H1 (cell line): ENCODE measurements around the gene C1orf52. TPM values are rescaled to one million over a fixed set of nuclear protein-coding genes. Genes with fewer than 3 reads are reported as not detected.

ENCODE experiments used
- CTCF ChIA-PET: fragments of 300-600 bp; sonication (Branson Sonifier 250); formaldehyde crosslinking; loops from one replicate; lab custom pipeline; 2021; ENCODE audit not compliant: partially characterized antibody; lab: Charles Lee
- POLR2A ChIA-PET: fragments of 300-600 bp; sonication (Branson Sonifier 250); formaldehyde crosslinking; loops from one replicate; lab custom pipeline; 2021; ENCODE audit warnings: inconsistent platforms; ENCODE audit not compliant: partially characterized antibody; lab: Charles Lee
- DNase-seq, 2 experiments: peaks; one replicate each; pipeline versions ENCODE4 v3.0.0 to v3.0.0-alpha.2; 2010 to 2022; ENCODE audit warnings: low spot score in 2 of 2, low read depth in 1 of 2, mixed read lengths in 1 of 2
- FAIRE-seq: peaks from 2 replicates; lab custom pipeline; 2011; peaks lifted over from hg19 to GRCh38; lab: Jason Lieb, UNC
- H2AFZ ChIP-seq: 2 replicates; pipeline ENCODE4 v1.8.1; 2012; ENCODE audit warnings: low read length, inconsistent platforms
- H2AK5ac ChIP-seq: 2 replicates; pipeline ENCODE4 v1.6.1; 2013; ENCODE audit warnings: low read depth, low read length
- H2BK120ac ChIP-seq: replicated peaks from 2 replicates; pipeline ENCODE3; 2013; ENCODE audit warnings: low read depth, low read length, inconsistent platforms
- H2BK12ac ChIP-seq: 2 replicates; pipeline ENCODE4 v1.6.1; 2013; ENCODE audit warnings: low read depth, low read length
- H2BK15ac ChIP-seq: 2 replicates; pipeline ENCODE4 v1.6.1; 2013; ENCODE audit warnings: low read length
- H2BK20ac ChIP-seq: 2 replicates; pipeline ENCODE4 v1.6.1; 2013; ENCODE audit warnings: low read length
- H2BK5ac ChIP-seq: 2 replicates; pipeline ENCODE4 v1.6.1; 2013; ENCODE audit warnings: low read depth, low read length
- H3K14ac ChIP-seq: 2 replicates; pipeline ENCODE4 v1.6.1; 2013; ENCODE audit warnings: inconsistent platforms; ENCODE audit not compliant: insufficient read length
- H3K18ac ChIP-seq: 2 replicates; pipeline ENCODE4 v1.6.1; 2013; ENCODE audit warnings: low read length; ENCODE audit errors: extremely low read depth
- H3K23ac ChIP-seq: 2 replicates; pipeline ENCODE4 v1.6.1; 2013; ENCODE audit warnings: inconsistent platforms; ENCODE audit not compliant: insufficient read length
- H3K23me2 ChIP-seq: 2 replicates; pipeline ENCODE4 v1.6.1; 2013; ENCODE audit warnings: low read depth, low read length
- H3K27ac ChIP-seq: 2 replicates; pipeline ENCODE4 v1.6.1; 2011; ENCODE audit warnings: low read depth, low read length, inconsistent platforms
- H3K27me3 ChIP-seq, 4 experiments: replicated peaks in 1 of 4; 1 replicate in 1 of 4; 2 replicates in 3 of 4; pipeline versions ENCODE4 v1.6.1 to v1.8.1; 2011 to 2013; ENCODE audit warnings: low read length in 3 of 4, mild to moderate bottlenecking in 3 of 4, inconsistent platforms in 2 of 4, mixed read lengths in 2 of 4, moderate library complexity in 1 of 4; ENCODE audit not compliant: control insufficient read depth in 3 of 4, insufficient read depth in 3 of 4; ENCODE audit errors: extremely low read depth in 1 of 4
- H3K36me3 ChIP-seq, 4 experiments: 2 replicates each; pipeline versions ENCODE4 v1.6.1 to v1.8.1; 2011 to 2013; ENCODE audit warnings: mild to moderate bottlenecking in 4 of 4, low read length in 3 of 4, moderate library complexity in 2 of 4, control low read depth in 1 of 4, inconsistent platforms in 1 of 4; ENCODE audit not compliant: insufficient read depth in 4 of 4, control insufficient read depth in 2 of 4
- H3K4ac ChIP-seq: replicated peaks from 2 replicates; pipeline ENCODE3; 2013; ENCODE audit warnings: low read length, low read depth, mixed read lengths, inconsistent platforms; ENCODE audit not compliant: insufficient read length
- H3K4me1 ChIP-seq, 4 experiments: replicated peaks in 1 of 4; 1 replicate in 1 of 4; 2 replicates in 3 of 4; pipeline versions ENCODE4 v1.6.1 to v1.8.1; 2011 to 2013; ENCODE audit warnings: low read length in 3 of 4, inconsistent platforms in 2 of 4, mixed read lengths in 1 of 4; ENCODE audit not compliant: insufficient read depth in 4 of 4, control insufficient read depth in 3 of 4
- H3K4me2 ChIP-seq, 2 experiments: 2 replicates each; pipeline versions ENCODE4 v1.6.1 to v1.8.1; 2011 to 2013; ENCODE audit warnings: low read depth in 2 of 2, low read length in 2 of 2, control low read depth in 1 of 2, inconsistent platforms in 1 of 2, mild to moderate bottlenecking in 1 of 2; ENCODE audit not compliant: insufficient read depth in 1 of 2
- H3K4me3 ChIP-seq, 4 experiments: fragments of 200-600, 300-600 bp in 1 of 4; sonication (generic), shearing (Covaris generic), sonication (Bioruptor Twin) in 1 of 4; 2 replicates each; pipeline versions ENCODE4 v1.5.1 to v1.8.1; 2011 to 2016; ENCODE audit warnings: low read length in 4 of 4, low read depth in 3 of 4, control low read depth in 2 of 4, inconsistent platforms in 2 of 4, mild to moderate bottlenecking in 2 of 4, mixed read lengths in 1 of 4, moderate library complexity in 1 of 4; ENCODE audit not compliant: insufficient read depth in 2 of 4; ENCODE audit errors: extremely low read depth in 1 of 4
- H3K56ac ChIP-seq: replicated peaks from 2 replicates; pipeline ENCODE3; 2013; ENCODE audit warnings: low read depth, mild to moderate bottlenecking, mixed read lengths, low read length, inconsistent platforms; ENCODE audit not compliant: insufficient read length
- H3K79me1 ChIP-seq: 2 replicates; pipeline ENCODE4 v1.6.1; 2013; ENCODE audit warnings: low read depth, low read length, control low read depth
- H3K79me2 ChIP-seq, 2 experiments: 2 replicates each; pipeline versions ENCODE4 v1.6.1 to v1.8.1; 2012 to 2013; ENCODE audit warnings: low read length in 2 of 2, mild to moderate bottlenecking in 2 of 2, inconsistent platforms in 1 of 2; ENCODE audit not compliant: insufficient read depth in 2 of 2, control insufficient read depth in 1 of 2
- H3K9ac ChIP-seq, 4 experiments: replicated peaks in 1 of 4; 1 replicate in 1 of 4; 2 replicates in 3 of 4; pipeline versions ENCODE4 v1.6.1 to v1.8.1; 2011 to 2013; ENCODE audit warnings: low read depth in 3 of 4, low read length in 3 of 4, control low read depth in 2 of 4, mild to moderate bottlenecking in 2 of 4, moderate library complexity in 2 of 4, inconsistent platforms in 1 of 4; ENCODE audit errors: extremely low read depth in 1 of 4
- H3K9me3 ChIP-seq, 2 experiments: 2 replicates each; pipeline versions ENCODE4 v1.6.1 to v1.8.1; 2012 to 2013; ENCODE audit warnings: mild to moderate bottlenecking in 2 of 2, moderate library complexity in 2 of 2, control low read depth in 1 of 2, inconsistent platforms in 1 of 2, low read depth in 1 of 2, low read length in 1 of 2, mixed read lengths in 1 of 2; ENCODE audit not compliant: insufficient read depth in 2 of 2
- H4K20me1 ChIP-seq, 2 experiments: replicated peaks in 1 of 2; 2 replicates each; pipeline versions ENCODE3 to v1.8.1; 2011 to 2013; ENCODE audit warnings: inconsistent platforms in 2 of 2, low read length in 2 of 2, mild to moderate bottlenecking in 1 of 2; ENCODE audit not compliant: insufficient read depth in 2 of 2, control insufficient read depth in 1 of 2
- H4K5ac ChIP-seq: 2 replicates; pipeline ENCODE4 v1.6.1; 2013; ENCODE audit warnings: low read length, low read depth, mixed read lengths, inconsistent platforms; ENCODE audit not compliant: insufficient read length
- H4K8ac ChIP-seq: 2 replicates; pipeline ENCODE4 v1.8.0; 2013; ENCODE audit warnings: mild to moderate bottlenecking, moderate library complexity, low read length, inconsistent platforms; ENCODE audit not compliant: insufficient read depth; ENCODE audit errors: extremely low read depth
- H4K91ac ChIP-seq: replicated peaks from 2 replicates; pipeline ENCODE3; 2013; ENCODE audit warnings: low read length, mixed read lengths, inconsistent platforms; ENCODE audit not compliant: insufficient read length
- CEBPB ChIP-seq: IDR thresholded peaks from 2 replicates; pipeline ENCODE4 v1.6.1; 2012; ENCODE audit warnings: low read depth, low read length
- whole genome bisulfite sequencing, 2 experiments: shearing (Covaris generic) in 1 of 2; methylation state at CpG; one replicate each; pipeline versions ENCODE4 v1.1.6 to v1.1.7; 2013 to 2015; ENCODE audit warnings: low lambda C conversion rate in 2 of 2, mixed read lengths in 2 of 2, inconsistent platforms in 1 of 2, low coverage in 1 of 2, missing lambda C conversion rate in 1 of 2; ENCODE audit not compliant: insufficient replicate concordance in 2 of 2, insufficient coverage in 1 of 2, insufficient read length in 1 of 2; ENCODE audit errors: extremely low coverage in 1 of 2, missing lambda C conversion rate in 1 of 2; 5-methylcytosine and 5-hydroxymethylcytosine counted together
- polyA plus RNA-seq, 7 experiments: library from polyadenylated mRNA; depleted of rRNA in 3 of 7; stranded (reverse) in 5 of 7; unstranded in 2 of 7; fragments of >200 nt in 5 of 7; fragments of 200-250 nt in 2 of 7; gene quantifications; 1 replicate in 5 of 7; 2 replicates in 1 of 7; 4 replicates in 1 of 7; pipeline versions ENCODE4 v1.2.1 to v1.2.3, GENCODE V29; 2011 to 2013; ENCODE audit warnings: missing spikeins in 2 of 7, mixed read lengths in 2 of 7
- total RNA-seq: library from RNA; stranded (reverse); fragmentation: NEBNext Ultra II Directional; extraction: Animal tissue kit (Norgen Biotek cat#: 25700); gene quantifications from 2 replicates; pipeline ENCODE4 v1.2.1, GENCODE V29; 2021

C1orf52 gene
- total and polyA plus RNA-seq, 2 of the 8 experiments (the other 6 are each of a cell fraction or from before 2014, with no cell fraction given) = 29.2 to 39.1 TPM

DNA sequence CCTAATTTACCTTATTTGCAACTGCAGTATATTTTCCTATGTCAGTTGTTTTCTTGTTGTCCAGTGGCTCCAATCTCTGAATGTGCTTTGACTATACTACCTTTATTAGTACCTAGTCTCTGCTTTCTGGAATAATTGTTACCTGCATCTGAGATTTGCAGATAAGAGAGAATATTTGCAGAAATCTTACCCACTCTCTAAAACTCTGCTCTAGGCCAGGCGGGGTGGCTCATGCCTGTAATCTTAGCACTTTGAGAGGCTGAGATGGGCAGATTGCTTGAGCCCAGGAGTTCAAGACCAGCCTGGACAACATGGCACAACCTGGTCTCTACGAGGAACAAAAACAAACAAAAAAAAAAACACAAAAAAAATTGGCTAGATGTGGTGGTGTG lies 56.6 kb downstream of the C1orf52 start:
- H4K91ac ChIP-seq = no peak overlapping the region
- no peak overlapping the region for H2BK12ac ChIP-seq
- peaks cover 0 to 3% (median 0%) of the 10 kb centered on the region in 4 experiments; a peak in 2 of 7 replicates for H3K4me1 ChIP-seq
- H3K27me3 ChIP-seq = no peaks in the 10 kb centered on the region
- no peak overlapping the region for H3K14ac ChIP-seq
- no peak overlapping the region for H3K18ac ChIP-seq
- no peak overlapping the region for H4K8ac ChIP-seq
- no peak for DNase-seq
- peak overlapping the region in 1 of 4 experiments; percentile 82; a peak in 1 of 8 replicates for H3K4me3 ChIP-seq
- H3K79me2 ChIP-seq = peaks cover 0 to 24% of the 10 kb centered on the region in 2 experiments; a peak in 2 of 4 replicates
- ChIA-PET POLR2A (no interaction called here), CTCF (interaction anchor here (1.6 kb wide), 2 partner anchors 10 to 22 kb away, joined by 3 to 4 read pairs; no protein-coding TSS in a partner anchor)
- 0 out of 2 replicates have a peak, but pooled peaks cover 2% of the 10 kb centered on the region for H3K79me1 ChIP-seq
- no peak overlapping the region for H4K5ac ChIP-seq
- H3K4me2 ChIP-seq = peak overlapping the region in 1 of 2 experiments; percentile 73; a peak in 1 of 4 replicates
- H3K23me2 ChIP-seq = peaks cover 11% of the 10 kb centered on the region
- H2BK120ac ChIP-seq = no peak overlapping the region
- no peak overlapping the region for H3K4ac ChIP-seq
- H2AFZ ChIP-seq = no peak overlapping the region
- H2BK15ac ChIP-seq = no peak overlapping the region; the same call in 1 of the 2 replicates
- H2BK5ac ChIP-seq = no peak overlapping the region
- H3K36me3 ChIP-seq = no peaks in the 10 kb centered on the region
- no peak overlapping the region for H3K56ac ChIP-seq
- no peak overlapping the region for H3K23ac ChIP-seq
- H3K27ac ChIP-seq = no peak overlapping the region
- WGBS, 2 experiments = 85% methylated on average over 2 of the region's 2 CpGs; no CpG with 5 or more reads in 1 of the 2 experiments
- no peaks in the 10 kb centered on the region for H3K9me3 ChIP-seq
- no peaks in the 10 kb centered on the region for H4K20me1 ChIP-seq
- no peak overlapping the region for H2BK20ac ChIP-seq
- TF ChIP-seq CEBPB = no peak
- no peak overlapping the region for H2AK5ac ChIP-seq
- H3K9ac ChIP-seq = no peak overlapping the region
- FAIRE-seq = no peak
